Measurements from ENCODE around the gene PLAC9.

PLAC9 gene

GRCh38 chr10:80160361-80161320 lies 28.1 kb downstream of the PLAC9 start:
- no peak for DNase-seq (ENCODE audit: low spot score)

GRCh38 chr10:80161321-80162083 lies 29.0 kb downstream of the PLAC9 start:
- no peak for DNase-seq (ENCODE audit: low spot score)

- DNase-seq (ENCODE audit: low spot score): no peak
These were observed 31.3 kb downstream of the PLAC9 start for GRCh38 chr10:80163741-80164341.

- no peak for DNase-seq (ENCODE audit: low spot score)
These were observed 32.1 kb downstream of the PLAC9 start for GRCh38 chr10:80164596-80164995.

GRCh38 chr10:80165173-80165572 lies 32.6 kb downstream of the PLAC9 start:
- peak; percentile 64 for DNase-seq (ENCODE audit: low spot score)

- no peak for DNase-seq (ENCODE audit: low spot score)
These were observed 34.3 kb downstream of the PLAC9 start for GRCh38 chr10:80166581-80167470.

GRCh38 chr10:80167471-80168161 lies 35.1 kb downstream of the PLAC9 start:
- no peak for DNase-seq (ENCODE audit: low spot score)

GRCh38 chr10:80168162-80168511 lies 35.6 kb downstream of the PLAC9 start:
- peak; percentile 64 for DNase-seq (ENCODE audit: low spot score)

GRCh38 chr10:80168679-80169380 lies 36.3 kb downstream of the PLAC9 start:
- DNase-seq (ENCODE audit: low spot score): peak; percentile 62

- no peak for DNase-seq (ENCODE audit: low spot score)
These were observed 37.5 kb downstream of the PLAC9 start for GRCh38 chr10:80170026-80170425.

GRCh38 chr10:80170641-80171040 lies 38.1 kb downstream of the PLAC9 start:
- no peak for DNase-seq (ENCODE audit: low spot score)

GRCh38 chr10:80171248-80171660 lies 38.7 kb downstream of the PLAC9 start:
- peak; percentile 51 for DNase-seq (ENCODE audit: low spot score)

- DNase-seq (ENCODE audit: low spot score): no peak
These were observed 40.4 kb downstream of the PLAC9 start for GRCh38 chr10:80172896-80173295.

GRCh38 chr10:80173466-80173865 lies 40.9 kb downstream of the PLAC9 start:
- no peak for DNase-seq (ENCODE audit: low spot score)

GRCh38 chr10:80174641-80175395 lies 42.3 kb downstream of the PLAC9 start:
- DNase-seq (ENCODE audit: low spot score): no peak

- no peak for DNase-seq (ENCODE audit: low spot score)
These were observed 44.0 kb downstream of the PLAC9 start for GRCh38 chr10:80176526-80176925.

GRCh38 chr10:80177781-80178636 lies 45.5 kb downstream of the PLAC9 start:
- no peak for DNase-seq (ENCODE audit: low spot score)

- no peak for DNase-seq (ENCODE audit: low spot score)
These were observed 50.5 kb downstream of the PLAC9 start for GRCh38 chr10:80182986-80183385.

GRCh38 chr10:80183436-80183835 lies 50.9 kb downstream of the PLAC9 start:
- no peak for DNase-seq (ENCODE audit: low spot score)
